ENCODE results near the gene SPATS2.

Gene SPATS2

GRCh38 chr12:49404956-49405355 is 37.7 kb downstream of the SPATS2 start:
- no peak overlapping the region for H3K4me3 ChIP-seq (ENCODE audit: low read depth, low read length)
- no peak for DNase-seq (ENCODE audit: low read depth, low spot score)
- in situ Hi-C loops (cut with HindIII; ENCODE audit: low sequenced_read_pairs) = no loop called here
- no peak for TF ChIP-seq CTCF (IDR thresholded peaks at IDR 0.05; ENCODE audit: low read depth, low read length)

GRCh38 chr12:49410818-49411217 is 43.6 kb downstream of the SPATS2 start:
- no peak overlapping the region for H3K4me3 ChIP-seq (ENCODE audit: low read depth, low read length)
- in situ Hi-C loops (cut with HindIII; ENCODE audit: low sequenced_read_pairs) = no loop called here
- no peak for TF ChIP-seq CTCF (IDR thresholded peaks at IDR 0.05; ENCODE audit: low read depth, low read length)
- no peak for DNase-seq (ENCODE audit: low read depth, low spot score)

GRCh38 chr12:49413010-49413409 is 45.7 kb downstream of the SPATS2 start:
- no peak for DNase-seq (ENCODE audit: low read depth, low spot score)
- TF ChIP-seq CTCF (IDR thresholded peaks at IDR 0.05; ENCODE audit: low read depth, low read length) = no peak
- in situ Hi-C loops (cut with HindIII; ENCODE audit: low sequenced_read_pairs) = no loop called here
- H3K4me3 ChIP-seq (ENCODE audit: low read depth, low read length) = no peak overlapping the region

- DNase-seq (ENCODE audit: low read depth, low spot score) = no peak
- TF ChIP-seq CTCF (IDR thresholded peaks at IDR 0.05; ENCODE audit: low read depth, low read length) = no peak
- H3K4me3 ChIP-seq (ENCODE audit: low read depth, low read length) = no peak overlapping the region
- in situ Hi-C loops (cut with HindIII; ENCODE audit: low sequenced_read_pairs) = no loop called here
These were observed 46.5 kb downstream of the SPATS2 start for GRCh38 chr12:49413796-49414195.

GRCh38 chr12:49414364-49414763 is 47.1 kb downstream of the SPATS2 start:
- in situ Hi-C loops (cut with HindIII; ENCODE audit: low sequenced_read_pairs) = no loop called here
- no peak overlapping the region for H3K4me3 ChIP-seq (ENCODE audit: low read depth, low read length)
- no peak for TF ChIP-seq CTCF (IDR thresholded peaks at IDR 0.05; ENCODE audit: low read depth, low read length)
- DNase-seq (ENCODE audit: low read depth, low spot score) = no peak

- in situ Hi-C loops (cut with HindIII; ENCODE audit: low sequenced_read_pairs) = no loop called here
- no peak for TF ChIP-seq CTCF (IDR thresholded peaks at IDR 0.05; ENCODE audit: low read depth, low read length)
- no peak overlapping the region for H3K4me3 ChIP-seq (ENCODE audit: low read depth, low read length)
- no peak for DNase-seq (ENCODE audit: low read depth, low spot score)
These were observed 48.3 kb downstream of the SPATS2 start for GRCh38 chr12:49415521-49415970.

- no peak for TF ChIP-seq CTCF (IDR thresholded peaks at IDR 0.05; ENCODE audit: low read depth, low read length)
- in situ Hi-C loops (cut with HindIII; ENCODE audit: low sequenced_read_pairs) = no loop called here
- no peak for DNase-seq (ENCODE audit: low read depth, low spot score)
- no peak overlapping the region for H3K4me3 ChIP-seq (ENCODE audit: low read depth, low read length)
These were observed 49.6 kb downstream of the SPATS2 start for GRCh38 chr12:49416892-49417291.

Measured in astrocyte of the spinal cord (primary cell).